NB4 (cell line): ENCODE results near the gene SFI1.

Experiments used
- POLR2A ChIP-seq: IDR thresholded peaks from 2 replicates; pipeline ENCODE4 v1.6.1; 2011; ENCODE audit warnings: mild to moderate bottlenecking; ENCODE audit not compliant: insufficient read length; ENCODE audit errors: extremely low read depth
- TF ChIP-seq, protein P1 (sequence below): IDR thresholded peaks from one replicate; pipeline ENCODE4 v1.5.1; 2012; ENCODE audit warnings: low read depth, low read length
- TF ChIP-seq, protein P2 (sequence below): IDR thresholded peaks from 2 replicates; pipeline ENCODE4 v1.6.1; 2011; ENCODE audit warnings: low read depth, low read length

DNA sequence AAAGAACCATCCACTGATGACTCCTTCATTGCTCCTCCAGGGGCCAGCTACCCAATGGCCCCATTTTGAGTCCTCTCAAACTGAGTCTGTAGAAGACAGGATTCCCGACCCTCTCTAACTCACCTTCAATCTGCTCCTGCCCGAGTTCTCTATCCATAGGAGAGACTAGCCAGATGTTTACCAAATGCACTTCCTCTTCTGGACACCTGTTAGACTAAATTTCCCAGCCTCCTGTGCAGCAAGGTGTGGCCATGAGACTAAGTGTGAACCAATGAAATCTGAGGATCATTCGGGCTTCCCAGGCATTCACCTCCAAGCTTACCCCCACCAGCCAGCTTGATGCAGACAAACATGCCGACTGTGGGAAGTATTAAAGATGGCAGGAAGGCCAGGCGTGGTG, 158.1 kb downstream of the SFI1 start:
- TF ChIP-seq, protein P1, sequence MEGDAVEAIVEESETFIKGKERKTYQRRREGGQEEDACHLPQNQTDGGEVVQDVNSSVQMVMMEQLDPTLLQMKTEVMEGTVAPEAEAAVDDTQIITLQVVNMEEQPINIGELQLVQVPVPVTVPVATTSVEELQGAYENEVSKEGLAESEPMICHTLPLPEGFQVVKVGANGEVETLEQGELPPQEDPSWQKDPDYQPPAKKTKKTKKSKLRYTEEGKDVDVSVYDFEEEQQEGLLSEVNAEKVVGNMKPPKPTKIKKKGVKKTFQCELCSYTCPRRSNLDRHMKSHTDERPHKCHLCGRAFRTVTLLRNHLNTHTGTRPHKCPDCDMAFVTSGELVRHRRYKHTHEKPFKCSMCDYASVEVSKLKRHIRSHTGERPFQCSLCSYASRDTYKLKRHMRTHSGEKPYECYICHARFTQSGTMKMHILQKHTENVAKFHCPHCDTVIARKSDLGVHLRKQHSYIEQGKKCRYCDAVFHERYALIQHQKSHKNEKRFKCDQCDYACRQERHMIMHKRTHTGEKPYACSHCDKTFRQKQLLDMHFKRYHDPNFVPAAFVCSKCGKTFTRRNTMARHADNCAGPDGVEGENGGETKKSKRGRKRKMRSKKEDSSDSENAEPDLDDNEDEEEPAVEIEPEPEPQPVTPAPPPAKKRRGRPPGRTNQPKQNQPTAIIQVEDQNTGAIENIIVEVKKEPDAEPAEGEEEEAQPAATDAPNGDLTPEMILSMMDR, result no peak
- no peak for TF ChIP-seq POLR2A
- TF ChIP-seq, protein P2, sequence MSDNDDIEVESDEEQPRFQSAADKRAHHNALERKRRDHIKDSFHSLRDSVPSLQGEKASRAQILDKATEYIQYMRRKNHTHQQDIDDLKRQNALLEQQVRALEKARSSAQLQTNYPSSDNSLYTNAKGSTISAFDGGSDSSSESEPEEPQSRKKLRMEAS, result no peak
